A673 (cell line): ENCODE measurements around the gene STK17A.
A peak's percentile ranks its signal among the peaks of the same experiment; 100 is the strongest.

Source experiments
- CTCF ChIP-seq: fragments of 300-800, 200-600 bp; sonication (generic); conservative IDR thresholded peaks from 2 replicates; pipeline ENCODE4 v1.5.1; 2017; ENCODE audit warnings: low read depth, mild to moderate bottlenecking, antibody characterized with exemption, low read length, moderate library complexity, mixed read lengths
- EZH2 ChIP-seq: fragments of 200-600 bp; sonication (generic); IDR thresholded peaks from 2 replicates; pipeline ENCODE4 v1.6.1; 2017; ENCODE audit warnings: borderline replicate concordance, low read depth, mild to moderate bottlenecking, mixed read lengths, antibody characterized with exemption, low read length; ENCODE audit not compliant: poor library complexity, severe bottlenecking

- TF ChIP-seq CTCF (peak; percentile 99), EZH2 (no peak)
Observed at GRCh38 chr7:43582503-43583423, at the start of gene STK17A.
